ENCODE results near the gene KLK1. TPM values are rescaled to one million over a fixed set of nuclear protein-coding genes. Genes with fewer than 3 reads are reported as not detected.

KLK1 gene
- total and polyA plus RNA-seq, 4 donors = 0.25 to 0.92 (median 0.83) TPM; not detected in 1

DNA sequence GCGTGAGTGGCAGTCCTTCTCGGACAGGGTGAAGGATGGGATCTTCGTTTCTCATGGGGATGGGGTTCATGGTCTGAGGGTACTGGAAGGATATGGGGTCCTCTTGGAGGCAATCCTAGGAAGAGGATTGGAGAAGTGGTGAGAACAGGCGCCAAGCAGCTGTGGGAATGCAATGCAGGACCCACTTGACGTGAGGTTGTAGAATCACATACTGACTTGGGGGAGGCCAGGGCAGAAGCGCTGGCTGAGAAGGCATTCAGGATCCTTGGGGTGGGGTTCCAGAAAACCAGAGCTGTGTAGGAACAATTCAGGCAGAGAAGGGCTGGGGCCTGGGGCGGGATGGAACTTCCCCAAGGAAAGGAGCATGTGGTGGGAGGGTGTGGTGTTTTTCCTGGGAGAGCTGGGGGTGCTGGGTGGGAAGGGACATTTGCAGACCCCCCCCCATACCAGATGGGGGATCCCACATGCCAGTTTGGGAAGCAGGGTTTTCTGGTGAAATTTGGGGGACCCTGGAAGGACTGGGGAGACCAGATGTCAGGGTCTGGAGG, 852 bp downstream of the KLK1 start:
- WGBS, 2 donors = 69 to 84% methylated on average over 7 of the region's 7 CpGs
- Histone ChIP-seq H3K27ac (ENCODE audit: low read depth in 1 of 2, low read length in 1 of 2) (no peak overlapping the region), H3K9ac (ENCODE audit: insufficient read depth in 1 of 2, low read length in 2 of 2) (no peak overlapping the region), H3K36me3 (ENCODE audit: control insufficient read depth in 4 of 4, insufficient read depth in 4 of 4, low read length in 4 of 4) (no peaks in the 10 kb centered on the region), H3K4me1 (ENCODE audit: control insufficient read depth in 5 of 5, insufficient read depth in 5 of 5, low read length in 5 of 5) (no peaks in the 10 kb centered on the region), H3K9me3 (ENCODE audit: control insufficient read depth in 4 of 4, insufficient read depth in 3 of 4, low read length in 3 of 4) (peaks cover 0 to 4% (median 0%) of the 10 kb centered on the region in 4 donors), H3K4me3 (no peak overlapping the region), H3K27me3 (ENCODE audit: control insufficient read depth in 3 of 3, insufficient read depth in 3 of 3, low read length in 2 of 3) (peaks cover 3 to 55% (median 24%) of the 10 kb centered on the region in 3 donors)
- DNase-seq (no peak), ATAC-seq (ENCODE audit: insufficient read depth, low FRiP score) (no peak)
- TF ChIP-seq CTCF (IDR thresholded peaks at IDR 0.05; ENCODE audit: control extremely low read depth, extremely low read depth) = no peak

GRCh38 chr19:50821622-50822021, 2.0 kb downstream of the KLK1 start:
- TF ChIP-seq CTCF (IDR thresholded peaks at IDR 0.05; ENCODE audit: control extremely low read depth, extremely low read depth) = no peak
- Histone ChIP-seq H3K4me1 (ENCODE audit: control insufficient read depth in 5 of 5, insufficient read depth in 5 of 5, low read length in 5 of 5) (no peaks in the 10 kb centered on the region), H3K4me3 (no peak overlapping the region), H3K27me3 (ENCODE audit: control insufficient read depth in 3 of 3, insufficient read depth in 3 of 3, low read length in 2 of 3) (peaks cover 3 to 64% (median 28%) of the 10 kb centered on the region in 3 donors), H3K9me3 (ENCODE audit: control insufficient read depth in 4 of 4, insufficient read depth in 3 of 4, low read length in 3 of 4) (no peaks in the 10 kb centered on the region), H3K27ac (ENCODE audit: low read depth in 1 of 2, low read length in 1 of 2) (no peak overlapping the region), H3K36me3 (ENCODE audit: control insufficient read depth in 4 of 4, insufficient read depth in 4 of 4, low read length in 4 of 4) (no peaks in the 10 kb centered on the region), H3K9ac (ENCODE audit: insufficient read depth in 1 of 2, low read length in 2 of 2) (no peak overlapping the region)
- DNase-seq = no peak
- ATAC-seq (ENCODE audit: insufficient read depth, low FRiP score) = no peak
- WGBS, 2 donors = 57 to 61% methylated on average over 8 of the region's 8 CpGs

- no peak for TF ChIP-seq CTCF (IDR thresholded peaks at IDR 0.05; ENCODE audit: control extremely low read depth, extremely low read depth)
- no peak for ATAC-seq (ENCODE audit: insufficient read depth, low FRiP score)
- DNase-seq = no peak
- no peaks in the 10 kb centered on the region for H3K4me1 ChIP-seq (ENCODE audit: control insufficient read depth in 5 of 5, insufficient read depth in 5 of 5, low read length in 5 of 5)
- WGBS, 2 donors = 64 to 78% methylated on average over 4 of the region's 4 CpGs
- H3K9ac ChIP-seq (ENCODE audit: insufficient read depth in 1 of 2, low read length in 2 of 2) = no peak overlapping the region
- no peak overlapping the region for H3K4me3 ChIP-seq
- no peaks in the 10 kb centered on the region for H3K9me3 ChIP-seq (ENCODE audit: control insufficient read depth in 4 of 4, insufficient read depth in 3 of 4, low read length in 3 of 4)
- peaks cover 3 to 66% (median 32%) of the 10 kb centered on the region in 3 donors for H3K27me3 ChIP-seq (ENCODE audit: control insufficient read depth in 3 of 3, insufficient read depth in 3 of 3, low read length in 2 of 3)
- no peaks in the 10 kb centered on the region for H3K36me3 ChIP-seq (ENCODE audit: control insufficient read depth in 4 of 4, insufficient read depth in 4 of 4, low read length in 4 of 4)
- no peak overlapping the region for H3K27ac ChIP-seq (ENCODE audit: low read depth in 1 of 2, low read length in 1 of 2)
These were observed 2.4 kb downstream of the KLK1 start for GRCh38 chr19:50821248-50821612.

Data from lung (tissue), 12 donors.